ENCODE data around the gene NUDT21.

NUDT21 gene

GRCh38 chr16:56462064-56462796 is 11.1 kb upstream of the NUDT21 start:
- DNase-seq (ENCODE audit: low spot score), result no peak

DNA sequence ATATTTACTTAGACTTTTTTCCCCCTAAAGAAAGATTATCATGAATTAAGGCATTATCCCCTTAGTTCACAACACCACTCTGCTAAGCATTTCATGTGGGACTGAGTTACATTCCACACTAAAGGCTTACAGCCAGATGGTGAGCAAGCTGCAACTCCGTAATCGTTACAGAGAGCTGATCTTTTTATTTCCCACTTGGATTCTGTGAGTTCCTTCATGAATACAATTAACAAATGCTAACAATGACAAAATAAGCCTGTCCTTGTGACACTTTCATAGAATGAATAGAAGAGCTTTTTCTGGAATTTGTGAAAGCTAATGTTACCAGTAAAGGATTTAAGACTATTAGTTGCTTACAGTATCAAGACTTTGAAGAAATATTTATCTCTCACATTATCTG is 9.0 kb upstream of the NUDT21 start:
- DNase-seq (ENCODE audit: low spot score), result no peak

GRCh38 chr16:56457927-56458470 is 6.9 kb upstream of the NUDT21 start:
- DNase-seq (ENCODE audit: low spot score), result no peak

DNA sequence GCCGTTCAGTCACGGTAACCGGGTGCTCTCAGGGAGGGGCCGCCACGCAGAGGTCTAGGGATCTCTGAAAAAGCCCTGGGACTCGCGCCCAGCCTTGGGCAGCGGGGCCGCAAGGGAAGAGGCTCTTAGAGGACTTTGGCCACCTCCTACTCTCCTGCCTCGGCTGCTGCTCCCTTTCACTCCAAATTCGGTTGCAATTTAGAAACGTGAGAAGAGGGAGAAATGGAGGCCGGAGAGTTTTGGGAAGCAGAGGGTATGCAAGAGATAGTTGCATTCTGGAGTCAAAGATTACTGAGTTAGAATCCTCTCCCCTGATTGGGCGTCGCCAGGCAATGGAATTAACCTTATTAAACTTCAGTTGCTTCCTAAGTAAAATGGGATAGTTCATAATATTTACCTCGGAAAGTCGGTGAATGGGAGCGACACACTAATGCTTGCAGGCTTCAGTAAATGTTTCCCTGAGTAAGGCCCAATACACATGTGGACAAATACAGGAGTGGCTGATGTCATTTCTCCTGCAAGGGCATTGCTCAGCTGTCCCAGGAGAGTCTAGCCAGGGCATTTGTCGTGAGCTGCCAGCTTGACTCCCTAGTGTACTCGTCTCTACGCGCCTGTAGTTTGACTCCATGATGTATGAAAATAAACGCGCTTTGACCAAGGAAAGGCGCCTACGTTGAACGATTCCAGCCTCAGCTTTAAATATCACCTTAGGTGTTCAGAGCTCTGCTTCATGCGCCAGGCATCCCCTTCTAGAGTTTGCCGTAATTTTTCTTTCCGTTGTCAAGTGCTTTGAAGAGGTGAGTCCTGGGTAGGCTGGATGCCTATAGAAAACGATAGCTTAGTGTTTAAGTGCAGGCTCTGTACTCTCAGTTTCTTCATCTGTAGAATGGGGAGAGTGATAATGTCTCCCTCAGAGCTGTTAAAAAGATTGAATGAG is 889 bp upstream of the NUDT21 start:
- no peak for DNase-seq (ENCODE audit: low spot score)

GRCh38 chr16:56450275-56450985 is 702 bp downstream of the NUDT21 start:
- no peak for DNase-seq (ENCODE audit: low spot score)

GRCh38 chr16:56448005-56448404 is 3.1 kb downstream of the NUDT21 start:
- no peak for DNase-seq (ENCODE audit: low spot score)

GRCh38 chr16:56447286-56447685 is 3.8 kb downstream of the NUDT21 start:
- DNase-seq (ENCODE audit: low spot score), result no peak

- no peak for DNase-seq (ENCODE audit: low spot score)
Measured at GRCh38 chr16:56438038-56438437, 13.1 kb downstream of the NUDT21 start.

- no peak for DNase-seq (ENCODE audit: low spot score)
Measured at GRCh38 chr16:56436258-56436657, 14.9 kb downstream of the NUDT21 start.

- no peak for DNase-seq (ENCODE audit: low spot score)
Measured at GRCh38 chr16:56428091-56428490, 23.0 kb downstream of the NUDT21 start.

DNA sequence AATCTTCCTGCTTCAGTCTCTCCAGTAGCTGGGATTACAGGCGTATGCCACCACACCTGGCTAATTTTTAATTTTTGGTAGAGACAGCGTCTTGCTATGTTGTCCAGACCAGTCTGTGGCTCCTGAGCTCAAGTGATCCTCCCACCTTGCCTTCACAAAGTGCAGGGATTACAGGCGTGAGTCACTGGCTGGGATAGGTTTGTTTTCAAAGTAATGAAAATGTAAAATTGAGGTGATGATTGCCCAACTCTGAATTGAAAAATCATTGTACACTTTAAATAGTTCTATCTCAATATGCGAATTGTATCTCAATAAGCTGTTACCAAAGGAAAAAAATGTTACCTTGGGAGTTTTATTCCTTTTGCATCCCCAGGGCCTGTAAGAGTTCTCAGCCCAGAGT is 24.5 kb downstream of the NUDT21 start:
- DNase-seq (ENCODE audit: low spot score), result no peak

DNA sequence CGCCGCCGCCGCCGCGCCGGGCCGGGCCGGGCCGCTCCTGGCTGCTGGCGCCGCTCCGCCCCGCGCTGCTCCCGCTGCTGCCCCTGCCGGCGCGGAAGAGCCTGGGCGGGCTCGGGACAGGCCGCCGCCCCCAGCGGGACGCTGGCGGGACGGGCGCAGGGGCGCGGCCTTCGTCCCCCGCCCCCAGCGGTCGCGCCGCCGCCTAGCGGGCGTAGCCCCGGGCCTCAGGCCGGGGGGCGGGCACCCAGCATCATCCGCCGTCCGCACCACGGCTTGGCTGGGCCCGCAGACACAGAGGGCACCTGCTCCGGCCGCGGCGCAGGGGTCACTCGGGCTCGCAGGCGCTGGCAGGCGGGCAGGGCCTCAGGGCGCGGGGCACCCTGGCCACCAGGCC is 25.7 kb downstream of the NUDT21 start, which contains the start of gene AMFR:
AMFR (minus strand) TSS at position 107 of the 394 bp plus-strand sequence. CDS start 218 bp downstream, outside the sequence.
- peak; percentile 66 for DNase-seq (ENCODE audit: low spot score)

- DNase-seq (ENCODE audit: low spot score), result peak; percentile 19
Measured at GRCh38 chr16:56424791-56425438, 26.2 kb downstream of the NUDT21 start.

GRCh38 chr16:56424404-56424764 is 26.7 kb downstream of the NUDT21 start:
- no peak for DNase-seq (ENCODE audit: low spot score)

DNA sequence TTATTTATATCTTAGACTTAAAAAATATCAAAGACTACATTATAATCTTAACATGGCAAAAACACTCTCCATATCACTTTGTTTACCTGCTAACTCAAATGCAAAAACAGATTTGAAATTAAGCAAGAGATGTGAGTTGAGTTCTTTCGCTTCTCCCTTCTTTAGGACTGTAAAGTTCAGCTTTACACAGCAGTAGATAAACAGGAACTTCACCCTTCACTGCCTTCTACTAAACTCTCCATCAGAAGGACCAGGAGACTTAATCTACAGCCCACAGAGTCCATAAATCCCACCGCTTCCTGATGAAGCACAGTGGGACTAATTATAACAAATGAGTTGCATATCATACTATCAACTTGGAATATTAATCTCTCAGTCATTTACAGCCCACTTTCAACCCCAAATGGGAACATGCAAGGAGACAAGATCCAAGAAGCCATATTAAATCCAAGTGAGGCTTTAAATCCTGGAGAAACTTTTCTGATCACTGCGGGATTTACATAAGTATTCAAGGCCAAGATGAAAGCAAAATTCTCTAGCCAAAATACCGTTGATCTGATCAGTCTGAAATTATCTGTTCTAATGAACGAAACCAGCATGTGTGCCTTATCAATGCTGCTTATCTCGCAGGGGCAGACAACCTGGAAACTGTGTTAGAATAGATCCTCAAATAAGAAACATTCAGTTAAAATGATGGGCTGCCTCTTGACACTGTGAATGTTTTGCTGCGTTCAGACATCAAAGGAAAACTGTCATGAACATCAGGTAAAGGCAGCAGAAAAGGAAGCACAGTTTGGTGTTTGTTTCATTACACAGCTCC is 27.3 kb downstream of the NUDT21 start:
- DNase-seq (ENCODE audit: low spot score), result no peak

DNA sequence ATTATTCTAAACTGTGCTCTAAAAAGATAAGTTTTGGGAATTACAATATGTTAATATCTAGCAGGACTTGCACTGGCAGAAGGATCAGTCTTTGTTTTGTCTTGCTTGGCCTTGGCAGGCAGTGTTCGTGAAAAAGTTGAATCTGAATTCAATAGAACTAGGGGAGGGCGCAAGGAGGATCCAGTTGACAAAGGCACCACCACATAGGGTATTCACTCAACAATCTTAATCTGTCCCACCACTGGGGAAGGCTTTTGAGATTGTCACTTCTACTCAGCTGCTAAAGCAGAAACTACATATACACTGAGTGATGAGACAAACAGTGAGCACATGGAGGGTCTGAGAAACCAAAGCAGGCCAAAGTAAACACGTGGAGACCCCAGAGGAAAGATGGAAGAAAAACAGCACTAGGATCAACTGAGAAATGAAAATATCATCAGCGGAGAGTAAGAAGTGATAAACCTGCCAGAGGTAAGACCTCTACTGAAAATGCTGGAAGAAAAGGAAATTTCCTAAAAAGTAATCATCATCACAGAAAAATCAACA is 28.2 kb downstream of the NUDT21 start:
- no peak for DNase-seq (ENCODE audit: low spot score)

GRCh38 chr16:56421976-56422669 is 29.0 kb downstream of the NUDT21 start:
- DNase-seq (ENCODE audit: low spot score), result no peak

- DNase-seq (ENCODE audit: low spot score), result no peak
Measured at GRCh38 chr16:56421313-56421712, 29.8 kb downstream of the NUDT21 start.

DNA sequence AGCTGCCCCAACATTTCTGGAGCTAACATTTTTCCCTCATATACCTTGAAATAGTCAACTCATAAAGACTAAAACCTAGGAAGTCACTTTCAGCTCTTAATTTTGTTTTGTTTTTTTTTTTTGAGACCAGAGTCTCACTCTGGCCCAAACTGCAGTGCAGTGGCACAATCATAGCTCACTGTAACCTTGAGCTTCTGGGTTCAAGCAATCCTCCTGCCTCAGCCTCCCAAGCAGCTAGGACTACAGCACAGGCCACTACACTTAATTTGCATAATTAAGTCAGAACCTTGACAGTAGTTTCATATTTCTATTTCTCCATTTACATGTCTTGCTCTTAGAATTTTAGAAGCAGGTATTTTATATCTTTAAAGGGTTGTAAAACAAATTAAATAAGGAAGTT is 30.5 kb downstream of the NUDT21 start:
- no peak for DNase-seq (ENCODE audit: low spot score)
